ENCODE results near the gene GIT2. TPM values are rescaled to one million over a fixed set of nuclear protein-coding genes. Genes with fewer than 3 reads are reported as not detected.

GIT2 gene
- total and polyA plus RNA-seq, 2 of the 13 experiments (the other 11 are each of a cell fraction or from before 2014, with no cell fraction given) = 18.4 to 19.8 TPM

- TF ChIP-seq CEBPB (IDR thresholded peaks at IDR 0.05; ENCODE audit: borderline replicate concordance, low read depth, low read length) (no peak), CBX5 (CRISPR knock-in tag; IDR thresholded peaks at IDR 0.05; ENCODE audit: borderline replicate concordance) (peak; percentile 47; the same call in 1 of the 2 replicates), SOX5 (CRISPR knock-in tag; IDR thresholded peaks at IDR 0.05; ENCODE audit: borderline replicate concordance) (0 out of 2 replicates have a peak, but pooled peaks have one; percentile 40), RBM22 (optimal IDR thresholded peaks at IDR 0.05; ENCODE audit: low read length) (no peak), ZNF547 (CRISPR knock-in tag; IDR thresholded peaks at IDR 0.05) (peak; percentile 88), MAZ (IDR thresholded peaks at IDR 0.05; ENCODE audit: borderline replicate concordance, low read depth, low read length) (no peak), MAZ (CRISPR knock-in tag; IDR thresholded peaks at IDR 0.05; ENCODE audit: low read depth) (0 out of 2 replicates have a peak, but pooled peaks have one; percentile 53), TARDBP (CRISPR knock-in tag; IDR thresholded peaks at IDR 0.05) (peak; percentile 86), PRDM4 (CRISPR knock-in tag; IDR thresholded peaks at IDR 0.05; ENCODE audit: borderline replicate concordance) (no peak), KLF6 (CRISPR knock-in tag; IDR thresholded peaks at IDR 0.05) (peak; percentile 82), ZNF10 (CRISPR knock-in tag; IDR thresholded peaks at IDR 0.05; ENCODE audit: borderline replicate concordance, low read depth) (no peak), HMG20A (CRISPR knock-in tag; IDR thresholded peaks at IDR 0.05; ENCODE audit: borderline replicate concordance) (no peak), PRDM15 (CRISPR knock-in tag; IDR thresholded peaks at IDR 0.05) (0 out of 2 replicates have a peak, but pooled peaks have one; percentile 49), CREM (IDR thresholded peaks at IDR 0.05) (0 out of 2 replicates have a peak, but pooled peaks have one; percentile 6), CREM (CRISPR knock-in tag; IDR thresholded peaks at IDR 0.05) (no peak), ZNF205 (CRISPR knock-in tag; IDR thresholded peaks at IDR 0.05) (peak; percentile 64; the same call in 1 of the 2 replicates), ZMAT5 (CRISPR knock-in tag; IDR thresholded peaks at IDR 0.05; ENCODE audit: borderline replicate concordance, low read depth) (no peak), EZH2 (conservative IDR thresholded peaks at IDR 0.05; ENCODE audit: low read depth, low read length) (no peak), HMGA1 (CRISPR knock-in tag; conservative IDR thresholded peaks at IDR 0.05) (no peak), ZNF513 (CRISPR knock-in tag; conservative IDR thresholded peaks at IDR 0.05) (no peak)
Observed at GRCh38 chr12:109899783-109900751, 96.1 kb downstream of the GIT2 start, which contains the start of gene TCHP (continued).

All from HepG2 (cell line).